Caco-2 (cell line): ENCODE measurements around the gene EPS8L1. TPM values are rescaled to one million over a fixed set of nuclear protein-coding genes. Genes with fewer than 3 reads are reported as not detected.

ENCODE experiments used
- BruUV-seq: library from RNA; stranded (reverse); fragments of 400-500 nt; replicated peaks from 2 replicates; lab custom pipeline; 2021; lab: Mats Ljungman, UMichigan
- CTCF ChIA-PET: fragments of 300-600 bp; sonication (Branson Sonifier 250); formaldehyde crosslinking; loops from one replicate; lab custom pipeline; 2022; ENCODE audit warnings: antibody characterized with exemption; lab: Charles Lee
- POLR2A ChIA-PET: fragments of 300-600 bp; sonication (Branson Sonifier 250); formaldehyde crosslinking; loops from one replicate; lab custom pipeline; 2022; ENCODE audit warnings: antibody characterized with exemption; lab: Charles Lee
- DNase-seq, 2 experiments: peaks; one replicate each; pipeline versions ENCODE4 v3.0.0 to v3.0.0-alpha.2; 2020 to 2022
- H3K27me3 ChIP-seq: replicated peaks from 2 replicates; pipeline ENCODE4 v1.6.0; 2011; ENCODE audit warnings: low read length; ENCODE audit not compliant: control insufficient read depth, insufficient read depth
- H3K36me3 ChIP-seq: 2 replicates; pipeline ENCODE4 v1.5.1; 2011; ENCODE audit warnings: low read length; ENCODE audit not compliant: control insufficient read depth, insufficient read depth
- H3K4me1 ChIP-seq: fragments of 250-450 bp; sonication (Bioruptor Pico); 2 replicates; pipeline ENCODE4 v1.5.1; 2020; ENCODE audit warnings: mild to moderate bottlenecking
- H3K4me3 ChIP-seq: 2 replicates; pipeline ENCODE4 v1.5.1; 2011; ENCODE audit warnings: low read depth, mild to moderate bottlenecking, control low read depth, low read length
- H3K9me3 ChIP-seq: fragments of 250-450 bp; sonication (Bioruptor Pico); 2 replicates; pipeline ENCODE4 v1.5.1; 2020; ENCODE audit warnings: mild to moderate bottlenecking, moderate library complexity
- H3K27ac Mint-ChIP-seq: one replicate; pipeline ENCODE4 v1.8.0; 2022; ENCODE audit warnings: mixed read lengths; ENCODE audit not compliant: unreplicated experiment
- H3K27me3 Mint-ChIP-seq: one replicate; pipeline ENCODE4 v1.8.0; 2022; ENCODE audit warnings: mixed read lengths; ENCODE audit not compliant: insufficient read depth, unreplicated experiment
- H3K36me3 Mint-ChIP-seq: one replicate; pipeline ENCODE4 v1.8.0; 2022; ENCODE audit warnings: mild to moderate bottlenecking, mixed read lengths; ENCODE audit not compliant: insufficient read depth, unreplicated experiment
- H3K4me1 Mint-ChIP-seq: one replicate; pipeline ENCODE4 v1.8.0; 2022; ENCODE audit warnings: low read depth, mixed read lengths; ENCODE audit not compliant: unreplicated experiment
- H3K4me3 Mint-ChIP-seq: one replicate; pipeline ENCODE4 v1.8.0; 2022; ENCODE audit warnings: mild to moderate bottlenecking, moderate library complexity, mixed read lengths; ENCODE audit not compliant: unreplicated experiment
- H3K9me3 Mint-ChIP-seq: one replicate; pipeline ENCODE4 v1.8.0; 2022; ENCODE audit warnings: mixed read lengths; ENCODE audit not compliant: unreplicated experiment
- CTCF ChIP-seq, 2 experiments: fragments of 200-600 bp in 1 of 2; IDR thresholded peaks; 1 replicate in 1 of 2; 2 replicates in 1 of 2; pipeline versions ENCODE4 v1.5.1 to v1.8.0; 2011 to 2022; ENCODE audit warnings: antibody characterized with exemption in 1 of 2, control low read depth in 1 of 2, inconsistent platforms in 1 of 2, low read depth in 1 of 2, low read length in 1 of 2, mild to moderate bottlenecking in 1 of 2, moderate library complexity in 1 of 2; ENCODE audit not compliant: insufficient read depth in 1 of 2, severe bottlenecking in 1 of 2, unreplicated experiment in 1 of 2
- intact Hi-C: fragments of 100-400 bp; cut with micrococcal nuclease; formaldehyde crosslinking; loops from one replicate; pipeline ENCODE4 v1.10.0; 2022; ENCODE audit not compliant: unreplicated experiment
- total RNA-seq: library from RNA; stranded (reverse); gene quantifications from 2 replicates; pipeline ENCODE4 v1.2.3, GENCODE V29; 2022

EPS8L1 gene
- total RNA-seq, 1 experiment from 2014 or later, result 135 TPM

GRCh38 chr19:55099557-55100506 is 24.2 kb downstream of the EPS8L1 start:
- Histone ChIP-seq H3K4me1 (no peaks in the 10 kb centered on the region), H3K36me3 (no peaks in the 10 kb centered on the region; the same call in none of the 2 replicates), H3K9me3 (peaks cover 7% of the 10 kb centered on the region; the same call in 1 of the 2 replicates), H3K4me3 (no peak overlapping the region), H3K27me3 (no peaks in the 10 kb centered on the region)
- H3K9me3 Mint-ChIP-seq, result no peaks in the 10 kb centered on the region
- no TSS peak for BruUV-seq
- H3K27me3 Mint-ChIP-seq, result no peaks in the 10 kb centered on the region
- H3K4me1 Mint-ChIP-seq, result no peaks in the 10 kb centered on the region
- TF ChIP-seq CTCF (IDR thresholded peaks at IDR 0.05; ENCODE audit: insufficient read depth in 1 of 2, low read depth in 1 of 2, low read length in 1 of 2, severe bottlenecking in 1 of 2, unreplicated experiment in 1 of 2), result peak; percentile 31 to 38
- DNase-seq, result peak; percentile 45 to 64
- CTCF ChIA-PET, result interaction anchor here (0.9 to 1.2 kb wide), 2 partner anchors 11 to 60 kb away, joined by 3 to 4 read pairs; no protein-coding TSS in a partner anchor
- intact Hi-C loops, result no loop called here
- H3K27ac Mint-ChIP-seq, result no peak overlapping the region
- POLR2A ChIA-PET, result no interaction called here
- no peak overlapping the region for H3K4me3 Mint-ChIP-seq
- peaks cover 22% of the 10 kb centered on the region for H3K36me3 Mint-ChIP-seq

GRCh38 chr19:55101261-55101660 is 25.6 kb downstream of the EPS8L1 start:
- intact Hi-C loops, result no loop called here
- Mint-ChIP-seq H3K36me3 (peaks cover 26% of the 10 kb centered on the region), H3K27ac (no peak overlapping the region), H3K9me3 (no peaks in the 10 kb centered on the region), H3K27me3 (no peaks in the 10 kb centered on the region), H3K4me1 (no peaks in the 10 kb centered on the region), H3K4me3 (no peak overlapping the region)
- no peak for DNase-seq
- POLR2A ChIA-PET, result no interaction called here
- Histone ChIP-seq H3K27me3 (no peaks in the 10 kb centered on the region), H3K4me3 (no peak overlapping the region), H3K36me3 (no peaks in the 10 kb centered on the region; the same call in 1 of the 2 replicates), H3K4me1 (no peaks in the 10 kb centered on the region), H3K9me3 (peaks cover 7% of the 10 kb centered on the region; the same call in 1 of the 2 replicates)
- no peak for TF ChIP-seq CTCF (IDR thresholded peaks at IDR 0.05; ENCODE audit: insufficient read depth in 1 of 2, low read depth in 1 of 2, low read length in 1 of 2, severe bottlenecking in 1 of 2, unreplicated experiment in 1 of 2)
- CTCF ChIA-PET, result no interaction called here
- BruUV-seq, result no TSS peak

- DNase-seq, result no peak
- H3K4me1 Mint-ChIP-seq, result no peaks in the 10 kb centered on the region
- no peak overlapping the region for H3K4me3 ChIP-seq
- H3K36me3 ChIP-seq, result no peaks in the 10 kb centered on the region; the same call in 1 of the 2 replicates
- no peaks in the 10 kb centered on the region for H3K4me1 ChIP-seq
- H3K36me3 Mint-ChIP-seq, result peaks cover 28% of the 10 kb centered on the region
- H3K4me3 Mint-ChIP-seq, result no peak overlapping the region
- no peaks in the 10 kb centered on the region for H3K9me3 Mint-ChIP-seq
- TF ChIP-seq CTCF (IDR thresholded peaks at IDR 0.05; ENCODE audit: insufficient read depth in 1 of 2, low read depth in 1 of 2, low read length in 1 of 2, severe bottlenecking in 1 of 2, unreplicated experiment in 1 of 2), result no peak
- ChIA-PET POLR2A (no interaction called here), CTCF (interaction anchor here (0.6 to 0.7 kb wide), 2 partner anchors 486 to 530 kb away, joined by 3 to 4 read pairs; no protein-coding TSS in a partner anchor)
- intact Hi-C loops, result no loop called here
- H3K27me3 Mint-ChIP-seq, result no peaks in the 10 kb centered on the region
- BruUV-seq, result no TSS peak
- H3K27me3 ChIP-seq, result no peaks in the 10 kb centered on the region
- peaks cover 7% of the 10 kb centered on the region; the same call in 1 of the 2 replicates for H3K9me3 ChIP-seq
- H3K27ac Mint-ChIP-seq, result no peak overlapping the region
Observed at GRCh38 chr19:55103190-55103589, 27.5 kb downstream of the EPS8L1 start.
